Keratinocyte (primary cell): Measurements from ENCODE around the gene MARCHF6.

Experiments used
- CTCF ChIP-seq, 3 experiments: IDR thresholded peaks in 1 of 3; conservative IDR thresholded peaks in 1 of 3; optimal IDR thresholded peaks in 1 of 3; 2 replicates in 2 of 3; 3 replicates in 1 of 3; pipeline versions ENCODE3 to v1.5.1; 2011; ENCODE audit warnings: low read length in 3 of 3, mild to moderate bottlenecking in 3 of 3, moderate library complexity in 2 of 3, control low read depth in 1 of 3, inconsistent platforms in 1 of 3; ENCODE audit not compliant: insufficient read depth in 2 of 3; ENCODE audit errors: extremely low read depth in 1 of 3
- EZH2 ChIP-seq: IDR thresholded peaks from one replicate; pipeline ENCODE4 v1.6.1; 2012; ENCODE audit warnings: inconsistent platforms, mild to moderate bottlenecking, low read length, moderate library complexity

DNA sequence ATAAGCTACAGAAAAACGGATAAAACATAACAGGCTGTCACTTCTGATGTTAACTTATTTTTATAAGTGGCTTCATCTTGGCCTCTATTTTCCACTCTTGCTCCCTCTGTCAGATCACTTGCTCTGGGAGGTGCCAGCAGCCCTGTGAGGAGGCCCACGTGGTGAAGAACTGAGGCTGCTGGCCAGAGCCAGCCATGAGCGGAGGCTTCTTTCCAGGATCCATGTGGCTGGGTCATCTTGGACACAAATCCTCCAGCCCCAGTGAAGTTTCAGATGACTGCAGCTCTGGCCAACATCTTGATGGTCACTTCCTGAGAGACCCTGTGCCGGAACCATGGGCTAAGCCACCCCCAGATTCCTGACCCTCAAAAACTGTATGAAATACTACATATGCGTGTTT, 38.3 kb upstream of the MARCHF6 start:
- no peak for TF ChIP-seq CTCF (optimal IDR thresholded peaks at IDR 0.05 in 1 of 3, IDR thresholded peaks at IDR 0.05 in 1 of 3, conservative IDR thresholded peaks at IDR 0.05 in 1 of 3; ENCODE audit: extremely low read depth in 1 of 3, insufficient read depth in 2 of 3, low read length in 3 of 3)
- TF ChIP-seq EZH2, result no peak
